Activated CD4-positive, alpha-beta T cell treated with anti-CD3 and anti-CD28 coated beads for 36 hours (primary cell): ENCODE results near the gene HOXB1. TPM values are rescaled to one million over a fixed set of nuclear protein-coding genes. Genes with fewer than 3 reads are reported as not detected.

Experiments
- ATAC-seq: fragments of 200-7000 bp; cut with Tn5 transposase; one replicate; pipeline ENCODE4 v1.10.0; 2021; ENCODE audit warnings: mild to moderate bottlenecking, moderate library complexity
- CTCF ChIA-PET: fragments of 350-600 bp; sonication (Branson Sonifier 250); formaldehyde crosslinking; loops from one replicate; lab custom pipeline; 2021; ENCODE audit warnings: antibody characterized with exemption; lab: Charles Lee
- POLR2A ChIA-PET: fragments of 350-600 bp; sonication (Branson Sonifier 250); formaldehyde crosslinking; loops from one replicate; lab custom pipeline; 2021; ENCODE audit warnings: antibody characterized with exemption, inconsistent platforms; lab: Charles Lee
- DNase-seq: peaks from one replicate; pipeline ENCODE4 v3.0.0-alpha.2; 2020
- H3K27ac Mint-ChIP-seq: one replicate; pipeline ENCODE4 v1.8.0; 2021; ENCODE audit warnings: mixed read lengths
- H3K27me3 Mint-ChIP-seq: one replicate; pipeline ENCODE4 v1.8.0; 2021; ENCODE audit warnings: mixed read lengths
- H3K36me3 Mint-ChIP-seq: one replicate; pipeline ENCODE4 v1.8.0; 2021; ENCODE audit warnings: low read depth, mixed read lengths
- H3K4me1 Mint-ChIP-seq: one replicate; pipeline ENCODE4 v1.8.0; 2021; ENCODE audit warnings: mixed read lengths
- H3K4me3 Mint-ChIP-seq: one replicate; pipeline ENCODE4 v1.8.0; 2021; ENCODE audit warnings: mild to moderate bottlenecking, moderate library complexity, mixed read lengths
- H3K9me3 Mint-ChIP-seq: one replicate; pipeline ENCODE4 v1.8.0; 2021; ENCODE audit warnings: low read depth, mixed read lengths
- intact Hi-C, 2 experiments: fragments of 100-400 bp; cut with DNase I in 1 of 2; cut with micrococcal nuclease in 1 of 2; formaldehyde crosslinking; loops; one replicate each; pipeline versions ENCODE4 v1.14.2 to v1.15.1; 2022 to 2024; cut with DNase I, micrococcal nuclease
- total RNA-seq, 2 experiments: library from RNA; stranded (reverse); gene quantifications; one replicate each; pipeline ENCODE4 v1.2.3, GENCODE V29; 2021

Gene HOXB1
- total RNA-seq, 2 experiments from 2014 or later = not detected

- DNase-seq = no peak
- Mint-ChIP-seq H3K4me3 (no peak overlapping the region), H3K27me3 (peaks cover 24% of the 10 kb centered on the region), H3K9me3 (no peaks in the 10 kb centered on the region), H3K27ac (no peak overlapping the region), H3K36me3 (peaks cover 2% of the 10 kb centered on the region), H3K4me1 (peaks cover 21% of the 10 kb centered on the region)
- CTCF ChIA-PET = interaction anchor here (0.5 to 1.2 kb wide), 9 partner anchors 38 to 722 kb away, joined by 3 to 5 read pairs (median 3); no protein-coding TSS in a partner anchor
- POLR2A ChIA-PET = interaction anchor here (0.7 kb wide), 1 partner anchor 253 kb away, joined by 3 read pairs; no protein-coding TSS in a partner anchor
- intact Hi-C loops = loop anchor here in 1 of 2 experiments (5.0 kb wide), 1 partner anchor 32 kb away; no protein-coding TSS in a partner anchor
- ATAC-seq = no peak
Observed at GRCh38 chr17:48574505-48575065, 43.8 kb upstream of the HOXB1 start.

GRCh38 chr17:48571826-48572417 is 41.1 kb upstream of the HOXB1 start:
- CTCF ChIA-PET = no interaction called here
- Mint-ChIP-seq H3K27me3 (peaks cover 21% of the 10 kb centered on the region), H3K36me3 (peaks cover 2% of the 10 kb centered on the region), H3K4me3 (no peak overlapping the region), H3K4me1 (peaks cover 10% of the 10 kb centered on the region), H3K27ac (no peak overlapping the region), H3K9me3 (no peaks in the 10 kb centered on the region)
- POLR2A ChIA-PET = no interaction called here
- ATAC-seq (no peak), DNase-seq (no peak)
- intact Hi-C loops = no loop called here

- H3K27ac Mint-ChIP-seq = no peak overlapping the region
- ChIA-PET POLR2A (no interaction called here), CTCF (interaction anchor here (1.5 kb wide), 1 partner anchor 312 kb away, joined by 4 read pairs; no protein-coding TSS in a partner anchor)
- peaks cover 2% of the 10 kb centered on the region for H3K36me3 Mint-ChIP-seq
- no peak overlapping the region for H3K4me3 Mint-ChIP-seq
- intact Hi-C loops = no loop called here
- H3K9me3 Mint-ChIP-seq = no peaks in the 10 kb centered on the region
- H3K27me3 Mint-ChIP-seq = peaks cover 18% of the 10 kb centered on the region
- peaks cover 8% of the 10 kb centered on the region for H3K4me1 Mint-ChIP-seq
- ATAC-seq (no peak), DNase-seq (no peak)
Observed at GRCh38 chr17:48571024-48571818, 40.4 kb upstream of the HOXB1 start.

- no peak for DNase-seq
- ATAC-seq = no peak
- Mint-ChIP-seq H3K9me3 (no peaks in the 10 kb centered on the region), H3K27ac (no peak overlapping the region), H3K4me3 (no peak overlapping the region), H3K27me3 (peaks cover 16% of the 10 kb centered on the region), H3K36me3 (no peaks in the 10 kb centered on the region), H3K4me1 (peaks cover 5% of the 10 kb centered on the region)
- intact Hi-C loops = no loop called here
- POLR2A ChIA-PET = no interaction called here
- CTCF ChIA-PET = interaction anchor here (0.5 to 1.5 kb wide), 4 partner anchors 23 to 311 kb away, joined by 3 to 5 read pairs (median 4); no protein-coding TSS in a partner anchor
Observed at GRCh38 chr17:48570325-48571023, 39.7 kb upstream of the HOXB1 start.

GRCh38 chr17:48569674-48570324 is 39.0 kb upstream of the HOXB1 start:
- H3K36me3 Mint-ChIP-seq = no peaks in the 10 kb centered on the region
- intact Hi-C loops = no loop called here
- CTCF ChIA-PET = interaction anchor here (0.8 to 1.5 kb wide), 3 partner anchors 23 to 310 kb away, joined by 3 to 5 read pairs (median 4); no protein-coding TSS in a partner anchor
- H3K4me1 Mint-ChIP-seq = peaks cover 5% of the 10 kb centered on the region
- POLR2A ChIA-PET = no interaction called here
- no peak overlapping the region for H3K4me3 Mint-ChIP-seq
- ATAC-seq = no peak
- H3K27ac Mint-ChIP-seq = no peak overlapping the region
- peaks cover 17% of the 10 kb centered on the region for H3K27me3 Mint-ChIP-seq
- no peak for DNase-seq
- H3K9me3 Mint-ChIP-seq = no peaks in the 10 kb centered on the region

- ATAC-seq (no peak), DNase-seq (no peak)
- Mint-ChIP-seq H3K36me3 (no peaks in the 10 kb centered on the region), H3K4me1 (peaks cover 5% of the 10 kb centered on the region), H3K9me3 (no peaks in the 10 kb centered on the region), H3K4me3 (no peak overlapping the region), H3K27ac (no peak overlapping the region), H3K27me3 (peaks cover 20% of the 10 kb centered on the region)
- intact Hi-C loops = no loop called here
- ChIA-PET POLR2A (no interaction called here), CTCF (interaction anchor here (0.6 kb wide), 1 partner anchor 92 kb away, joined by 4 read pairs; no protein-coding TSS in a partner anchor)
Observed at GRCh38 chr17:48569240-48569582, 38.4 kb upstream of the HOXB1 start.

- DNase-seq (no peak), ATAC-seq (no peak)
- peaks cover 5% of the 10 kb centered on the region for H3K4me1 Mint-ChIP-seq
- peaks cover 22% of the 10 kb centered on the region for H3K27me3 Mint-ChIP-seq
- no peaks in the 10 kb centered on the region for H3K9me3 Mint-ChIP-seq
- ChIA-PET CTCF (interaction anchor here (0.6 to 1.2 kb wide), 6 partner anchors 9 to 1171 kb away, joined by 3 to 4 read pairs (median 3); no protein-coding TSS in a partner anchor), POLR2A (no interaction called here)
- no peak overlapping the region for H3K27ac Mint-ChIP-seq
- no peak overlapping the region for H3K4me3 Mint-ChIP-seq
- H3K36me3 Mint-ChIP-seq = no peaks in the 10 kb centered on the region
- intact Hi-C loops = no loop called here
Observed at GRCh38 chr17:48568499-48569239, 37.9 kb upstream of the HOXB1 start.

GRCh38 chr17:48567646-48568354 is 37.0 kb upstream of the HOXB1 start:
- H3K4me1 Mint-ChIP-seq = peaks cover 5% of the 10 kb centered on the region
- DNase-seq (no peak), ATAC-seq (no peak)
- peaks cover 26% of the 10 kb centered on the region for H3K27me3 Mint-ChIP-seq
- H3K27ac Mint-ChIP-seq = no peak overlapping the region
- H3K4me3 Mint-ChIP-seq = no peak overlapping the region
- H3K9me3 Mint-ChIP-seq = no peaks in the 10 kb centered on the region
- ChIA-PET POLR2A (no interaction called here), CTCF (interaction anchor here (0.7 to 1.2 kb wide), 6 partner anchors 8 to 1172 kb away, joined by 3 read pairs; no protein-coding TSS in a partner anchor)
- intact Hi-C loops = no loop called here
- no peaks in the 10 kb centered on the region for H3K36me3 Mint-ChIP-seq

- ChIA-PET POLR2A (no interaction called here), CTCF (interaction anchor here (0.7 to 1.2 kb wide), 3 partner anchors 8 to 232 kb away, joined by 3 read pairs; no protein-coding TSS in a partner anchor)
- H3K27ac Mint-ChIP-seq = no peak overlapping the region
- intact Hi-C loops = no loop called here
- H3K36me3 Mint-ChIP-seq = no peaks in the 10 kb centered on the region
- no peaks in the 10 kb centered on the region for H3K9me3 Mint-ChIP-seq
- H3K27me3 Mint-ChIP-seq = peaks cover 31% of the 10 kb centered on the region
- H3K4me3 Mint-ChIP-seq = no peak overlapping the region
- peaks cover 5% of the 10 kb centered on the region for H3K4me1 Mint-ChIP-seq
- ATAC-seq (no peak), DNase-seq (no peak)
Observed at GRCh38 chr17:48567209-48567608, 36.4 kb upstream of the HOXB1 start.

GRCh38 chr17:48566717-48567116 is 35.9 kb upstream of the HOXB1 start:
- H3K4me3 Mint-ChIP-seq = no peak overlapping the region
- ChIA-PET POLR2A (interaction anchor here (0.6 kb wide), 1 partner anchor 181 kb away, joined by 3 read pairs; no protein-coding TSS in a partner anchor), CTCF (interaction anchor here (0.6 to 1.1 kb wide), 3 partner anchors 10 to 490 kb away, joined by 3 to 5 read pairs (median 4); no protein-coding TSS in a partner anchor)
- peaks cover 5% of the 10 kb centered on the region for H3K4me1 Mint-ChIP-seq
- H3K36me3 Mint-ChIP-seq = no peaks in the 10 kb centered on the region
- peaks cover 31% of the 10 kb centered on the region for H3K27me3 Mint-ChIP-seq
- intact Hi-C loops = no loop called here
- ATAC-seq = no peak
- DNase-seq = no peak
- no peaks in the 10 kb centered on the region for H3K9me3 Mint-ChIP-seq
- H3K27ac Mint-ChIP-seq = no peak overlapping the region
